ENCODE measurements around the gene INPP5A.

INPP5A gene

GRCh38 chr10:132631338-132631735 is 93.8 kb downstream of the INPP5A start:
- TF ChIP-seq ZBTB7A (IDR thresholded peaks at IDR 0.05; ENCODE audit: low read depth) (no peak), RAD21 (IDR thresholded peaks at IDR 0.05; ENCODE audit: low read depth) (no peak), EP300 (IDR thresholded peaks at IDR 0.05; ENCODE audit: borderline replicate concordance) (no peak), TEAD4 (IDR thresholded peaks at IDR 0.05) (no peak), MAX (IDR thresholded peaks at IDR 0.05) (no peak), TAF1 (IDR thresholded peaks at IDR 0.05; ENCODE audit: low read depth) (no peak), CEBPB (IDR thresholded peaks at IDR 0.05) (no peak), TCF12 (IDR thresholded peaks at IDR 0.05; ENCODE audit: low read depth) (no peak), YY1 (IDR thresholded peaks at IDR 0.05; ENCODE audit: low read depth) (no peak), NFIC (IDR thresholded peaks at IDR 0.05) (no peak)
- TF ChIP-seq, protein P1, sequence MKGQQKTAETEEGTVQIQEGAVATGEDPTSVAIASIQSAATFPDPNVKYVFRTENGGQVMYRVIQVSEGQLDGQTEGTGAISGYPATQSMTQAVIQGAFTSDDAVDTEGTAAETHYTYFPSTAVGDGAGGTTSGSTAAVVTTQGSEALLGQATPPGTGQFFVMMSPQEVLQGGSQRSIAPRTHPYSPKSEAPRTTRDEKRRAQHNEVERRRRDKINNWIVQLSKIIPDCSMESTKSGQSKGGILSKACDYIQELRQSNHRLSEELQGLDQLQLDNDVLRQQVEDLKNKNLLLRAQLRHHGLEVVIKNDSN (IDR thresholded peaks at IDR 0.05) = no peak

DNA sequence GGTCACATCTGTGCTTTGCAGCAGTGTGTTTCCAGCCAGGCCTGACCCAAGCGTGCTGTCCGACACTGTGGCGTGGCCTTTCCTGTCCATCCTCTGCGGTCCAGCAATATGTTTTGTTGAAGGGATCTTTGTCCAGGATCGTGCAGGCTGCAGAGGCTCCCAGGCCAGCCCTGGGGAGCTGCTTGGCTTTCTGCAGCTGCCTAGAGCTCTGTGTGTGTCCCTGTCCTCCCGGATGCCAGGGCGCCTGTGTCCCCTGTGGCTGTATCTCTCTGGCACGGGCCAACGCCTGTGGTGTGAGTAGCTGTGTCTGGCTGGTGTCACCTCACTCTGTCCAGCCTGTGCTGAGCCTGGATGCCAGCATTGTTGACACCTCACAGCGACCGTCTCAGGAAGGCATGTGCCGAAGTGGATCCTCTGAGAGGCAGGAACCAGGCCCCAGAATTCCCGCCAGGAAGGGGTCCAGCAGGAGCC is 94.5 kb downstream of the INPP5A start:
- TF ChIP-seq EGR1 (IDR thresholded peaks at IDR 0.05) (no peak), RAD21 (IDR thresholded peaks at IDR 0.05; ENCODE audit: low read depth) (no peak), CREB1 (IDR thresholded peaks at IDR 0.05; ENCODE audit: low read depth) (no peak), ZBTB7A (IDR thresholded peaks at IDR 0.05; ENCODE audit: low read depth) (no peak)

DNA sequence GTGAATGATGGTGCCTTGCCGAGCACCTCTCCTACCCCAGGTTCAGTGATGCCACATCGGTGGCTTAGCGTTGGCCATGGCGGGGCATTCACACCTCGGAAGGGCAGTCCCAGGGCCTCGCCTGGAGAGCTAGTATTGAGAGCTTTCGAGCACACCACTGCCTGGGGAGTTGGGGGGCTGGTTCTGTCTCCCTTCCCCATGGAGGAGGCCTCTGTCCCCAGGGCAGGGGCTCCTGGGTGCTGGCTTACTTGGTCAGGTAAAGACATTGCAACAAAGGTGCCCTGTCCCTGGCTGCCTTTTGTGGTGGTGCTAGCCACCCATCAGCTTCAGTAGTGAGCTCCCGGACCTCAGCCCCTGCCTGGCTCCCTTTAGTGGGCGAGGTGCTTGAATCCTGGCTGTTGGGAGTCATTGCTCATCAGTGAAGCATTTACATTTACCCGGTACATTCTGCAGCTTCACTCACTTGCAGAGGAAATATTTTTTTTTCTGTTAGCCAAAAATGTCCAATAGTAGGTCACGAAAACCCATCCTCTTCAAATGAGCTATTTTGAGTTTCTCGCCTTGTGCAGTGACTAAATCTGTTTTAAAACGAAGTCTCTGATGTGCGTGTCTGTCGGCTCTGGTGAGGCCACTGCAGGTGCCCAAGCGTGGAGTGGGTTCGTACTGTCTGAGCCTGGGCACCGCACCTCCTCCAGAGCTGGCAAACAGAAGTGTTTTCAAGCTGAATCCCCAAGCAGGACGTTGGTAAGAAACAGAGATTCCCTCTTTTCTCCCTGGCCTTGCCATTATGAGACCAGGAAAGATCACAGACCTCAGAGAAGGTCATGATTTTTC is 95.5 kb downstream of the INPP5A start:
- no peak for TF ChIP-seq CEBPB (IDR thresholded peaks at IDR 0.05)
- 0 out of 2 replicates have a peak, but pooled peaks have one; percentile 15 for TF ChIP-seq TCF12 (IDR thresholded peaks at IDR 0.05; ENCODE audit: low read depth)

DNA sequence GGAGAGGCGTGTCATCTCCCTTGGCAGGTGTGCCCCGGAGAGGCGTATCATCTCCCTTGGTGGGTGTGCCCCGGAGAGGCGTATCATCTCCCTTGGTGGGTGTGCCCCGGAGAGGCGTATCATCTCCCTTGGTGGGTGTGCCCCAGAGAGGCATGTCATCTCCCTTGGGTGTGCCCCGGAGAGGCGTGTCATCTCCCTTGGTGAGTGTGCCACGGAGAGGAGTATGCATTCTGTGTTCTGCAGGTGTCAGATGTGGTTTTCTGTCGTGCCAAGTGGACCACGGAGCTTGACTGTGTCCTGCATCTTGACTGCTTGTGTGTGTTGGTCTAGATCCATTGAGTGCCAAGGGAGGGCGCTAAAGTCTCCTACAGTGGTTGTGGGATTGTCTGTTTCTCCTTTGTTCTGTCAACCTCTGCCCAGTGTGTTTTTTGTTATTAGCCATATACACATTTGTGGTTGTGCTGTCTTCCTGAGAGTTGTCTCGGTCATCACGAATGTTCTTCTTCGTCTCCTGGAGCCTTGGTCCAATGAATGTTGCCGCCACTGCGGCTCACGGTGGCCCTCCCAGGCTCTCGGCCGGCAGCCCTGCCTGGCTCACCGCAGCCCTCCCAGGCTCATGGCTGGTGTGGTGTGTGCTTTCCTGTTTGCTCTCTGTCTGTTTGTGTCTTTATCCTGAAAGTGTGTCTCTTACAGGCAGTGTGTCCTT is 96.8 kb downstream of the INPP5A start:
- no peak for TF ChIP-seq YY1 (IDR thresholded peaks at IDR 0.05; ENCODE audit: low read depth)
- TF ChIP-seq EP300 (IDR thresholded peaks at IDR 0.05; ENCODE audit: borderline replicate concordance) = no peak
- no peak for TF ChIP-seq MAX (IDR thresholded peaks at IDR 0.05)
- TF ChIP-seq EGR1 (IDR thresholded peaks at IDR 0.05) = no peak
- no peak for TF ChIP-seq ZBTB7A (IDR thresholded peaks at IDR 0.05; ENCODE audit: low read depth)
- no peak for TF ChIP-seq FOXM1 (IDR thresholded peaks at IDR 0.05; ENCODE audit: borderline replicate concordance, low read depth)
- no peak for TF ChIP-seq TCF12 (IDR thresholded peaks at IDR 0.05; ENCODE audit: low read depth)
- TF ChIP-seq, protein P1 (IDR thresholded peaks at IDR 0.05) = no peak
- no peak for TF ChIP-seq TAF1 (IDR thresholded peaks at IDR 0.05; ENCODE audit: low read depth)
- TF ChIP-seq NFIC (IDR thresholded peaks at IDR 0.05) = no peak

DNA sequence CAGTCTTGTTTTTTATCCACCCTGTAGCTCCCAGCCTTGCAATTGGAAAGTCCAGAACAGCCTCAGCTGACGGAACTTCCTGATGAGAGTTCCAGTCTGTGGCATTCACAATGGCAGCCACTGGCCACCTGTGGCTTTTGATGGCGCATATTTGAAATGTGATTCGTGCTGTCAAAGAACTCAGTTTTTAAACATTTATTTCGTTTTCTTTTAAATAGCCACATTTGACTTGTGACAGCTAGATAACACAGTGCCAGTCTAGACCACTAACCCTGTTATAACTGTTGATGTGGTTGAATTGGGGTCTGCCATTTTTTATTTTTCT is 97.3 kb downstream of the INPP5A start:
- TF ChIP-seq ZBTB7A (IDR thresholded peaks at IDR 0.05; ENCODE audit: low read depth) (no peak), RAD21 (IDR thresholded peaks at IDR 0.05; ENCODE audit: low read depth) (no peak), CREB1 (IDR thresholded peaks at IDR 0.05; ENCODE audit: low read depth) (no peak), EGR1 (IDR thresholded peaks at IDR 0.05) (no peak), TCF12 (IDR thresholded peaks at IDR 0.05; ENCODE audit: low read depth) (no peak), NFIC (IDR thresholded peaks at IDR 0.05) (no peak), CEBPB (IDR thresholded peaks at IDR 0.05) (no peak), YY1 (IDR thresholded peaks at IDR 0.05; ENCODE audit: low read depth) (no peak), EP300 (IDR thresholded peaks at IDR 0.05; ENCODE audit: borderline replicate concordance) (no peak), TEAD4 (IDR thresholded peaks at IDR 0.05) (no peak), TAF1 (IDR thresholded peaks at IDR 0.05; ENCODE audit: low read depth) (no peak), FOXM1 (IDR thresholded peaks at IDR 0.05; ENCODE audit: borderline replicate concordance, low read depth) (no peak)
- TF ChIP-seq, protein P1 (IDR thresholded peaks at IDR 0.05) = no peak
- TF ChIP-seq, protein P2, sequence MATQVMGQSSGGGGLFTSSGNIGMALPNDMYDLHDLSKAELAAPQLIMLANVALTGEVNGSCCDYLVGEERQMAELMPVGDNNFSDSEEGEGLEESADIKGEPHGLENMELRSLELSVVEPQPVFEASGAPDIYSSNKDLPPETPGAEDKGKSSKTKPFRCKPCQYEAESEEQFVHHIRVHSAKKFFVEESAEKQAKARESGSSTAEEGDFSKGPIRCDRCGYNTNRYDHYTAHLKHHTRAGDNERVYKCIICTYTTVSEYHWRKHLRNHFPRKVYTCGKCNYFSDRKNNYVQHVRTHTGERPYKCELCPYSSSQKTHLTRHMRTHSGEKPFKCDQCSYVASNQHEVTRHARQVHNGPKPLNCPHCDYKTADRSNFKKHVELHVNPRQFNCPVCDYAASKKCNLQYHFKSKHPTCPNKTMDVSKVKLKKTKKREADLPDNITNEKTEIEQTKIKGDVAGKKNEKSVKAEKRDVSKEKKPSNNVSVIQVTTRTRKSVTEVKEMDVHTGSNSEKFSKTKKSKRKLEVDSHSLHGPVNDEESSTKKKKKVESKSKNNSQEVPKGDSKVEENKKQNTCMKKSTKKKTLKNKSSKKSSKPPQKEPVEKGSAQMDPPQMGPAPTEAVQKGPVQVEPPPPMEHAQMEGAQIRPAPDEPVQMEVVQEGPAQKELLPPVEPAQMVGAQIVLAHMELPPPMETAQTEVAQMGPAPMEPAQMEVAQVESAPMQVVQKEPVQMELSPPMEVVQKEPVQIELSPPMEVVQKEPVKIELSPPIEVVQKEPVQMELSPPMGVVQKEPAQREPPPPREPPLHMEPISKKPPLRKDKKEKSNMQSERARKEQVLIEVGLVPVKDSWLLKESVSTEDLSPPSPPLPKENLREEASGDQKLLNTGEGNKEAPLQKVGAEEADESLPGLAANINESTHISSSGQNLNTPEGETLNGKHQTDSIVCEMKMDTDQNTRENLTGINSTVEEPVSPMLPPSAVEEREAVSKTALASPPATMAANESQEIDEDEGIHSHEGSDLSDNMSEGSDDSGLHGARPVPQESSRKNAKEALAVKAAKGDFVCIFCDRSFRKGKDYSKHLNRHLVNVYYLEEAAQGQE (IDR thresholded peaks at IDR 0.05; ENCODE audit: low read depth) = no peak

DNA sequence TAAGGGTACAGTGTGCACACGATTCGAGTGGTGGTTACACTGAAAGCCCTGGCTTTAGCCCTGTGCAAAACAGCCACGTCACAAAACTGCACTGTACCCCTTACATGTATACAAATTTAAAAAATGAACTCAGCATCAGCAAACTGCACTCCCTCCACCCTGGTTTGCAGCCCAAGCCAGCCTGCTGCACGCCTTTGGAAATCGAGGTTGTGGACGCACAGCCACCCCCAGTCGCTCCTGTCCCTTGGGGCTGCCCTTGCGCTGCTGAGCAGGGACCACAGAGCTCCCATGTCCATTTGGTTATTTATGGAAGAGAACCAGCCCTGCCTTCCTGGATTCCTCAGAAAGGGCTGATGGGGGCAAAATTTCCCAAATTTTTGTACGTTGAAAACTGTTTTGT is 98.8 kb downstream of the INPP5A start:
- TF ChIP-seq YY1 (IDR thresholded peaks at IDR 0.05; ENCODE audit: low read depth) (no peak), EGR1 (IDR thresholded peaks at IDR 0.05) (no peak), RAD21 (IDR thresholded peaks at IDR 0.05; ENCODE audit: low read depth) (no peak), FOXM1 (IDR thresholded peaks at IDR 0.05; ENCODE audit: borderline replicate concordance, low read depth) (no peak), ZBTB7A (IDR thresholded peaks at IDR 0.05; ENCODE audit: low read depth) (no peak), CREB1 (IDR thresholded peaks at IDR 0.05; ENCODE audit: low read depth) (no peak), MAX (IDR thresholded peaks at IDR 0.05) (no peak), NFIC (IDR thresholded peaks at IDR 0.05) (no peak), EP300 (IDR thresholded peaks at IDR 0.05; ENCODE audit: borderline replicate concordance) (no peak), TAF1 (IDR thresholded peaks at IDR 0.05; ENCODE audit: low read depth) (no peak), TCF12 (IDR thresholded peaks at IDR 0.05; ENCODE audit: low read depth) (no peak), TEAD4 (IDR thresholded peaks at IDR 0.05) (no peak), CEBPB (IDR thresholded peaks at IDR 0.05) (no peak)
- TF ChIP-seq, protein P1 (IDR thresholded peaks at IDR 0.05) = no peak
- TF ChIP-seq, protein P2 (IDR thresholded peaks at IDR 0.05; ENCODE audit: low read depth) = no peak
